NCI-H2029 treated with DMSO at 0.1 percent for 48 hours (cell line): Measurements from ENCODE around the gene DHRS4.
"Not testable (repeated sequence)": the region's sequence is repeated elsewhere in the genome, so short reads cannot be mapped to it uniquely, and the experiment has no call there.

ENCODE experiments used
- DNase-seq: peaks from one replicate; lab custom pipeline; 2025; lab: John Stamatoyannopoulos, UW

DHRS4 gene

GRCh38 chr14:23941230-23941629 is 12.3 kb upstream of the DHRS4 start:
- no peak for DNase-seq

- no peak for DNase-seq
These were observed 11.9 kb upstream of the DHRS4 start for GRCh38 chr14:23941669-23942068.

DNA sequence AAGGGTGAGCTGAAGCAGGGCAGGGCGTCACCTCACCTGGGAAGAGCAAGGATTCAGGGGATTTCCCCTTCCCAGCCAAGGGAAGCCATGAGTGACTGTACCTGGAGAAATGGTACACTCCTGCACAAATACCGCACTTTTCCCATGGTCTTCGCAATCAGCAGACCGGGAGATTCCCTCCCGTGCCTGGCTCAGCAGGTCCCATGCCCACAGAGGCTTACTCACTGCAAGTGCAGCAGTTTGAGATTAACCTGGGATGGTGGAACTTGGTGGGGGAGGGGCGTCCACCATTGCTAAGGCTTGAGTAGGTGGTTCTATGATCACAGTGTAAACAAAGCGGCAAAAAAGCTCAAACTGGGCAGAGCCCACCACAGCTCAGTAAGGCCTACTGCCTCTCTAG is 11.0 kb upstream of the DHRS4 start:
- DNase-seq, result no peak

DNA sequence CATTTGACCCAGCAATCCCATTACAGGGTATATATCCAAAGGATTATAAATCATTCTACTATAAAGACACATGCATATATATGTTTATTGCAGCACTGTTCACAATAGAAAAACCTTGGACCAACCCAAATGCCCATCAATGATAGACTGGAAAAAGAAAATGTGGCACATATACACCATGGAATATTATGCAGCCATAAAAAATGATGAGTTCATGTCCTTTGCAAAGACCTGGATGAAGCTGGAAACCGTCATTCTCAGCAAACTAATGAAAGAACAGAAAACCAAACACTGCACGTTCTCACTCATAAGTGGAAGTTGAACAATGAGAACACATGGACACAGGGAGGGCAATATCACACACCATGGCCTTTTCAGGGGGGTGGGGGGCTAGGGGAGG is 4.5 kb upstream of the DHRS4 start:
- not testable (repeated sequence) for DNase-seq

GRCh38 chr14:23950411-23951135 is 3.0 kb upstream of the DHRS4 start:
- no peak for DNase-seq

GRCh38 chr14:23951136-23951466 is 2.5 kb upstream of the DHRS4 start:
- not testable (repeated sequence) for DNase-seq

- DNase-seq, result no peak
These were observed 1.9 kb upstream of the DHRS4 start for GRCh38 chr14:23951590-23952201.

DNA sequence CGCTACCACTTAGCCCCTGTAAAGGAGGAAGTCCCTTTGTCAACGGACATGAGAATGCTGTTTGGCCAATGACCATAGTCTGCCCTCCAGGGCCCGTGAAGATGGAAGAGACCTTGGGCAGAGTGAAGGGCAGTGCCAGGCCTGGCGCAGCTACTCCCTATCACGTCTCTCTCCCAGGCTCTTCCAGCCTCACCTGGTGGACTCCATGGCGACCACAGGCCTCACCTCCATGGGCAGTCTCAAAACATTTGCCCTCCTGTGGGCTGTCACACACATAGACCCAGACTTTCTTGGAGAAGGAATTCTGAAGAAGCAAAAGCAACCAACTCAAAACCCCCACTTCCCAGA is 480 bp upstream of the DHRS4 start:
- DNase-seq, result not testable (repeated sequence)

DNA sequence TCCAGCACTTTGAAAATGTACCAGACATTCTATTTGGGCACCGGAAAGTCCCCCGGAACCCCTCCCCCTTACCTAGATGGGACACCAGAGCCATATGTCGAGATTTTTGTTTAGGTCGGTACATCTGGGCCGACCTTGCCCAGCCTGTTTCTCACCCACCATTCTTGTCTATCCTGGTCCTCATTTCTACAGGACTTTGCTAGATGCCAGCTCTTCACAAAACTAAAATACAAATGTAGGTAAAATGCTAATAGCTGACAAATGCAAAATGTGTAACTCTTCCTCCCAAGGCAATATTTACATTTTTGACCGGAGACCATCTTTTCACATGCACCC is 677 bp downstream of the DHRS4 start:
- DNase-seq, result not testable (repeated sequence)

- DNase-seq, result peak; percentile 27
These were observed 1.4 kb downstream of the DHRS4 start for GRCh38 chr14:23954965-23955364.

GRCh38 chr14:23955811-23956210 is 2.2 kb downstream of the DHRS4 start:
- DNase-seq, result not testable (repeated sequence)

DNA sequence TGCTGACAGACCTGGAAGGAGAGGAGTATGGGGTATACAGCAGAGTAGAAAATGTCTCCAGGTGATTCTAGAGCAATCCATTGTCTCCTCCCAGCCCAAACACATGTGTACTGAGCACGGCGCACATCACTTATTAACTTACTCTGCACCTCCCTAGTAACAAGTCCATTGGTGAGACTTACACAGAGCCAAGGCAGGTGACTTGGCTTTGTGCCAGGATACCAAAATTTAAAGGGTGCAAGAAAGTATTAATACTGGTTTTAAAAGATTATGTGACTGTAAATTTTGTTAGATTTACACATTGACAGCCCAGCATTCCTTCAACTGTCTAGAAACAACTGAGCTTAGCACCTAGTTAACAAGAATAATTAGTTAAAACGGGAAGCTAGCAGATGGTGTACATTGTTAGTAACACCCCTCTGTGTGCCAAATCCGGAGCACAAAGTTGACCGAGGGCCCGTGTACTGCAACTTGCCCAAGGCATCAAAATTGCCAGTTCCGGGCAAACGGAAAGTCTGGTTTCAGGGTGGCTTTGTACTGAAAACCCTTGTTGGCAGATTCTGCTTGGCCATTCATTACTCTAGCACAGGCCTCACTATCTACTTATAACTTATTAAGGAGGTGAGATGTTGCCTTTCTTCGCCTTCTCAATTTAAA is 4.5 kb downstream of the DHRS4 start:
- DNase-seq, result not testable (repeated sequence)

- DNase-seq, result not testable (repeated sequence)
These were observed 7.3 kb downstream of the DHRS4 start for GRCh38 chr14:23960899-23961298.

GRCh38 chr14:23961704-23962103 is 8.1 kb downstream of the DHRS4 start:
- not testable (repeated sequence) for DNase-seq

GRCh38 chr14:23969130-23969480 is 15.5 kb downstream of the DHRS4 start:
- not testable (repeated sequence) for DNase-seq

GRCh38 chr14:23969481-23970282 is 16.1 kb downstream of the DHRS4 start:
- DNase-seq, result not testable (repeated sequence)

- not testable (repeated sequence) for DNase-seq
These were observed 16.7 kb downstream of the DHRS4 start for GRCh38 chr14:23970283-23970659.

DNA sequence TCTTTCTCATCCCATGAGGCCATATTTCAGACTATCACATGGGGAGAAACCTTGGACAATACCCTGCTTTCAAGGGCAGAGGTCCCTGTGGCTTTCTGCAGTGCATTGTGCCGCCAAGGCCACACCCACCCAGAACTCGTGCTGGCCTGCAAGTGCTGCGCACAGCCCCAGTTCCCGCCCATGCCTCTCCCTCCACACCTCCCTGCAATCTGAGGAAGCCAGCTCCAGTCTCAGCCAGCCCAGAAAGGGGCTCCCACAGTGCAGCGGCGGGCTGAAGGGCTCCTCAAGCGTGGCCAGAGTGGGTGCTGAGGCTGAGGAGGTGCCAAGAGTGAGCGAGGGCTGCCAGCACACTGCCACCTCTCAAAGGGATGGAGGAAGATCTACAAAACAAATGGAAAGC is 19.6 kb downstream of the DHRS4 start:
- not testable (repeated sequence) for DNase-seq

- DNase-seq, result not testable (repeated sequence)
These were observed 20.5 kb downstream of the DHRS4 start for GRCh38 chr14:23974041-23974440.

DNA sequence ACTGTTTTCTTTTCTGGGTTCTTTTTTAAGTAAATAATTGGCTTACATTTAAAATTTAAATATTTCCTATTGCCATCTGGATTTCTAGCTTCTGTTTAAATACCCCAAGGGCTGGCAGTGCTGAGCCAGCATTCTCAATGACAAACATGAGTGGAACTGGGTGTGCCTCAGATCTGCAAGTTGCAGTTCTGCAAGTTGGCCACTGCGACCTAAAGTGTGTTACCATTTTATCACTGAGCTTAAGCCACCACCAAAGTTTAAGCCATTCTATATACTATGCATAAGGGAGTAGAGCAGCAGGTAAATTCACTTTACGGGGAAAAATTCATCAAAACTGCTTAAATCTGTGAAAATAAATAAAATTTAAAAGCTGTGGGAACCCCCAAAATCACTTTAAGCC is 23.6 kb downstream of the DHRS4 start:
- DNase-seq, result not testable (repeated sequence)

- not testable (repeated sequence) for DNase-seq
These were observed 28.6 kb downstream of the DHRS4 start for GRCh38 chr14:23981951-23982813.
